OCI-LY7 (cell line): Measurements from ENCODE around the gene FKBP1A.

ENCODE experiments used
- CTCF ChIP-seq: fragments of 200-600 bp; sonication (generic); conservative IDR thresholded peaks from 2 replicates; pipeline ENCODE4 v1.5.1; 2014; ENCODE audit warnings: mild to moderate bottlenecking, antibody characterized with exemption, low read length, moderate library complexity, mixed read lengths
- EZH2phosphoT487 ChIP-seq: fragments of 200-600 bp; sonication (generic); IDR thresholded peaks from 2 replicates; pipeline ENCODE4 v1.6.1; 2018; ENCODE audit warnings: low read depth, borderline replicate concordance, mild to moderate bottlenecking, mixed run types, antibody characterized with exemption, low read length, moderate library complexity, mixed read lengths

GRCh38 chr20:1396702-1397101 lies 3.8 kb upstream of the FKBP1A start:
- no peak for TF ChIP-seq CTCF
- no peak for TF ChIP-seq EZH2phosphoT487
